Measurements from ENCODE around the gene CD82. TPM values are rescaled to one million over a fixed set of nuclear protein-coding genes. Genes with fewer than 3 reads are reported as not detected.
"Not testable (repeated sequence)": the region's sequence is repeated elsewhere in the genome, so short reads cannot be mapped to it uniquely, and the experiment has no call there.

CD82 gene
- total and polyA plus RNA-seq, 9 donors = 25.8 to 108 (median 69.6) TPM

DNA sequence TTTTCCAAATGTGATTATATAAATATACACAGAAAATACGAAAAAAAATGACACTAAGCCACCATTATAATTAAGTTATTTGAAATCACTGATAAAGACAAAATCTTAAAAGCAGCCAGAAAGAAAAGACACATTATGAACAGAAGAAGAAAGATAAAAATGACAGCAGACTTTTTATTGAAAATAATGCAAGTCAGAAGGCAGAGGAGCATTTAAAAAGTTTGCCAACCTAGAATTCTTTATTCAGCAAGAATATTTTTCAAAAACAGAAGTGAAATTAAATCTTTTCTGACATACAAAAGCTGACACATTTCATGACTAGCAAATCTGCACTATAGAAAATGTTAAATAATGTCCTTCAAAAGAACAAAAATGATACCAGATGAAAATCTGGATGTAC is 77.8 kb downstream of the CD82 start:
- Histone ChIP-seq H3K4me3 (ENCODE audit: low read length) (no peak overlapping the region), H3K27ac (ENCODE audit: low read length) (no peak overlapping the region), H3K27me3 (ENCODE audit: control insufficient read depth, insufficient read depth, low read length) (no peaks in the 10 kb centered on the region), H3K36me3 (ENCODE audit: control insufficient read depth, insufficient read depth, low read length) (no peaks in the 10 kb centered on the region), H3K9me3 (replicated peaks; ENCODE audit: control insufficient read depth, low read depth, low read length) (no peaks in the 10 kb centered on the region), H3K4me1 (ENCODE audit: control insufficient read depth, insufficient read depth, low read length) (no peaks in the 10 kb centered on the region)
- WGBS (ENCODE audit: insufficient coverage) = no CpG with 5 or more reads among the region's 1 CpG
- DNase-seq = no peak

- H3K4me3 ChIP-seq (ENCODE audit: low read length) = no peak overlapping the region
- H3K27ac ChIP-seq (ENCODE audit: low read length) = no peak overlapping the region
- H3K9me3 ChIP-seq (replicated peaks; ENCODE audit: control insufficient read depth, low read depth, low read length) = no peaks in the 10 kb centered on the region
- no peak for DNase-seq
- H3K4me1 ChIP-seq (ENCODE audit: control insufficient read depth, insufficient read depth, low read length) = no peaks in the 10 kb centered on the region
- H3K36me3 ChIP-seq (ENCODE audit: control insufficient read depth, insufficient read depth, low read length) = no peaks in the 10 kb centered on the region
- no CpG with 5 or more reads among the region's 3 CpGs for WGBS (ENCODE audit: insufficient coverage)
- no peaks in the 10 kb centered on the region for H3K27me3 ChIP-seq (ENCODE audit: control insufficient read depth, insufficient read depth, low read length)
These were observed 80.4 kb downstream of the CD82 start for GRCh38 chr11:44645827-44646226.

GRCh38 chr11:44647255-44647955 is 81.9 kb downstream of the CD82 start:
- not testable (repeated sequence) for H3K27me3 ChIP-seq (ENCODE audit: control insufficient read depth, insufficient read depth, low read length); H3K27ac ChIP-seq (ENCODE audit: low read length); H3K4me3 ChIP-seq (ENCODE audit: low read length); H3K9me3 ChIP-seq (replicated peaks; ENCODE audit: control insufficient read depth, low read depth, low read length); H3K36me3 ChIP-seq (ENCODE audit: control insufficient read depth, insufficient read depth, low read length); H3K4me1 ChIP-seq (ENCODE audit: control insufficient read depth, insufficient read depth, low read length); DNase-seq
- no CpG with 5 or more reads among the region's 6 CpGs for WGBS (ENCODE audit: insufficient coverage)

GRCh38 chr11:44648109-44648508 is 82.6 kb downstream of the CD82 start:
- Histone ChIP-seq H3K27me3 (ENCODE audit: control insufficient read depth, insufficient read depth, low read length) (peaks cover 6% of the 10 kb centered on the region), H3K4me1 (ENCODE audit: control insufficient read depth, insufficient read depth, low read length) (peaks cover 2% of the 10 kb centered on the region), H3K9me3 (replicated peaks; ENCODE audit: control insufficient read depth, low read depth, low read length) (no peaks in the 10 kb centered on the region), H3K4me3 (ENCODE audit: low read length) (no peak overlapping the region), H3K27ac (ENCODE audit: low read length) (no peak overlapping the region), H3K36me3 (ENCODE audit: control insufficient read depth, insufficient read depth, low read length) (no peaks in the 10 kb centered on the region)
- WGBS (ENCODE audit: insufficient coverage) = no CpG with 5 or more reads among the region's 1 CpG
- no peak for DNase-seq

GRCh38 chr11:44651535-44652155 is 86.2 kb downstream of the CD82 start:
- 67% methylated on average over 10 of the region's 15 CpGs for WGBS (ENCODE audit: insufficient coverage)
- no peak for DNase-seq
- Histone ChIP-seq H3K9me3 (replicated peaks; ENCODE audit: control insufficient read depth, low read depth, low read length) (no peaks in the 10 kb centered on the region), H3K4me1 (ENCODE audit: control insufficient read depth, insufficient read depth, low read length) (peaks cover 2% of the 10 kb centered on the region), H3K27me3 (ENCODE audit: control insufficient read depth, insufficient read depth, low read length) (peaks cover 6% of the 10 kb centered on the region), H3K36me3 (ENCODE audit: control insufficient read depth, insufficient read depth, low read length) (no peaks in the 10 kb centered on the region), H3K4me3 (ENCODE audit: low read length) (no peak overlapping the region), H3K27ac (ENCODE audit: low read length) (no peak overlapping the region)

DNA sequence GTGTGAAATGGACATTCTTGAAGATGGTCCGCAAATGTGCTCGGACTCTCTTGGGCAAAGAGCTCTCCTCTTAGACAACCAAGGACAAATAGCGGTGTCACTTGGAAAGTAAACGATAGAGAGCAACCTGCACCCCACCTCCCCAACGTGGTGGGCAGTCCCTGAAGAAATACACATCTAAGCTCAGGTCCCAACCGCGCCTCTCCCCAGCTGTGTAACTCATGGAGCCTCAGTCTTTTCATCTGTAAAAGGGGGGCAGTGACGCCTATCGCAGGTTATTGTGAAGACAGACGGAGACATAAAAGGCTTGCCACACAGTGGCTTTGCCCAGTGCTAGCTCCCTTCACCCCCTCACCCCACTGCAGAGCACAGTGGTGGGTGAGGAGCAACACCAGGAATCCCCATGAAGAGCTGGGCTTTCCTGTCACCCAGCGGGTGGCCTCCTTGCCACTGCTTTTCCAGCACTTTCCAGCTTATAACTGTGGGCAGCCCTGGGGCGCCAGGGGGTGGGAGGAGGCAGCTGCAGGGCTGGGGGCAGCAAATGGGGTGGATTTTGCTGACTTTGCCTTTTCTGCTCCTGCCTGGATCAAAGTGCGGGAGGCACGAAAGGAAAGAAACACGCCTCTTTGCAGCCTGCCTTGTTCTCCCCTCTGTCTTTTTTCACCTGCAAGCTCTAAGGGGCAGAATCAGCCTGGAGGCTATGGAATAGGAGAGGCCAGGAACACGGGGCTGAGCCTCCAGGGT is 87.6 kb downstream of the CD82 start:
- no peak overlapping the region for H3K4me3 ChIP-seq (ENCODE audit: low read length)
- peaks cover 2% of the 10 kb centered on the region for H3K4me1 ChIP-seq (ENCODE audit: control insufficient read depth, insufficient read depth, low read length)
- H3K36me3 ChIP-seq (ENCODE audit: control insufficient read depth, insufficient read depth, low read length) = no peaks in the 10 kb centered on the region
- H3K27me3 ChIP-seq (ENCODE audit: control insufficient read depth, insufficient read depth, low read length) = peaks cover 6% of the 10 kb centered on the region
- whole genome bisulfite sequencing (ENCODE audit: insufficient coverage) = 88% methylated on average over 9 of the region's 16 CpGs
- no peaks in the 10 kb centered on the region for H3K9me3 ChIP-seq (replicated peaks; ENCODE audit: control insufficient read depth, low read depth, low read length)
- DNase-seq = no peak
- H3K27ac ChIP-seq (ENCODE audit: low read length) = no peak overlapping the region

DNA sequence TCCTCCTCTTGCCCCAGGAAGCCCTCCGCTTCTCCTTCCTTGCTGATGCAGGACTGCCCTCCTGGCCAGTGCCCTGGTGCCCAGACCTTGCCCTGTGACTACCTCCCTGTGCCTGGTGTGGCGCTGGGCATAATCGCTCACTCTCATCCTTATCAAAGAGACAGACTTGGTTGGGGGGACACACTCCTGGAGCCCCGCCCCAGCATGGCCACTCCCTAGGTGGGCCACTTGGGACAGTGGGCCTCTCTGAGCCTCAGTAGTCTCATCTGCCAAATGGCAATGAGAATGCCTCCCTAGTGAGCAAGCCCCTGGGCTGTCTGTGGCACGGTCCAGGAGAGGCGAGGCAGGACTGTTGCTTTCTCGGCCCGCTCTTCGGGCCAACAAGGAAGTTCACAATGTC is 88.6 kb downstream of the CD82 start:
- peaks cover 6% of the 10 kb centered on the region for H3K27me3 ChIP-seq (ENCODE audit: control insufficient read depth, insufficient read depth, low read length)
- no peak overlapping the region for H3K27ac ChIP-seq (ENCODE audit: low read length)
- H3K36me3 ChIP-seq (ENCODE audit: control insufficient read depth, insufficient read depth, low read length) = no peaks in the 10 kb centered on the region
- H3K4me3 ChIP-seq (ENCODE audit: low read length) = no peak overlapping the region
- H3K4me1 ChIP-seq (ENCODE audit: control insufficient read depth, insufficient read depth, low read length) = peaks cover 2% of the 10 kb centered on the region
- no peak for DNase-seq
- 100% methylated on average over 7 of the region's 9 CpGs for WGBS (ENCODE audit: insufficient coverage)
- no peaks in the 10 kb centered on the region for H3K9me3 ChIP-seq (replicated peaks; ENCODE audit: control insufficient read depth, low read depth, low read length)

DNA sequence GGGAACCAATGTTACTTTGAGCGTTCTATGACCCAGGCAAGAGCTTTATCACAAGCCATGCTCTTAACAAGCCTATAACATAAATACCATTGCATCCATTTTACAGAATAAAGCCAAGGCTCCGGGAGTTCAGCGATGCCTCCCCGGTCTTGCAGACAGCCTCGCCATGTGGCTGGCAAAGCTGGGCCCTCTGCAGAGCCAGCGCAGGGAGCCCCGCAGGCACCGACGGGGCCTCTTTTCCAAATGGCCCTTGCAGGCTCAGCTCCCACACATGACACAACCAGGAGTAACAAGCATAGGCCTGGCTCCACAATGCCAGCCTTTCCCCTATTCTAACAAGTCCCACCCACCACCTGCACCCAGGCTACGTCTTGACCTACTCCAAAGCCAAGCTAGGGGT is 89.1 kb downstream of the CD82 start:
- H3K27ac ChIP-seq (ENCODE audit: low read length) = no peak overlapping the region
- no peaks in the 10 kb centered on the region for H3K9me3 ChIP-seq (replicated peaks; ENCODE audit: control insufficient read depth, low read depth, low read length)
- 84% methylated on average over 9 of the region's 10 CpGs for whole genome bisulfite sequencing (ENCODE audit: insufficient coverage)
- peaks cover 6% of the 10 kb centered on the region for H3K27me3 ChIP-seq (ENCODE audit: control insufficient read depth, insufficient read depth, low read length)
- H3K4me1 ChIP-seq (ENCODE audit: control insufficient read depth, insufficient read depth, low read length) = peaks cover 6% of the 10 kb centered on the region
- no peaks in the 10 kb centered on the region for H3K36me3 ChIP-seq (ENCODE audit: control insufficient read depth, insufficient read depth, low read length)
- no peak overlapping the region for H3K4me3 ChIP-seq (ENCODE audit: low read length)
- no peak for DNase-seq

GRCh38 chr11:44657836-44658505 is 92.5 kb downstream of the CD82 start:
- WGBS (ENCODE audit: insufficient coverage) = no CpG with 5 or more reads among the region's 5 CpGs
- no peak for DNase-seq
- Histone ChIP-seq H3K27ac (ENCODE audit: low read length) (no peak overlapping the region), H3K9me3 (replicated peaks; ENCODE audit: control insufficient read depth, low read depth, low read length) (no peaks in the 10 kb centered on the region), H3K36me3 (ENCODE audit: control insufficient read depth, insufficient read depth, low read length) (no peaks in the 10 kb centered on the region), H3K4me1 (ENCODE audit: control insufficient read depth, insufficient read depth, low read length) (peaks cover 12% of the 10 kb centered on the region), H3K27me3 (ENCODE audit: control insufficient read depth, insufficient read depth, low read length) (no peaks in the 10 kb centered on the region), H3K4me3 (ENCODE audit: low read length) (no peak overlapping the region)

- Histone ChIP-seq H3K36me3 (ENCODE audit: control insufficient read depth, insufficient read depth, low read length) (no peaks in the 10 kb centered on the region), H3K27ac (ENCODE audit: low read length) (no peak overlapping the region), H3K9me3 (replicated peaks; ENCODE audit: control insufficient read depth, low read depth, low read length) (no peaks in the 10 kb centered on the region), H3K4me3 (ENCODE audit: low read length) (no peak overlapping the region), H3K4me1 (ENCODE audit: control insufficient read depth, insufficient read depth, low read length) (peaks cover 12% of the 10 kb centered on the region), H3K27me3 (ENCODE audit: control insufficient read depth, insufficient read depth, low read length) (no peaks in the 10 kb centered on the region)
- DNase-seq = no peak
- 31% methylated on average over 2 of the region's 3 CpGs for WGBS (ENCODE audit: insufficient coverage)
These were observed 93.0 kb downstream of the CD82 start for GRCh38 chr11:44658506-44658850.

Data from muscle of leg (tissue), 11 donors.